ENCODE data around the gene GNG8.

The GNG8 gene

DNA sequence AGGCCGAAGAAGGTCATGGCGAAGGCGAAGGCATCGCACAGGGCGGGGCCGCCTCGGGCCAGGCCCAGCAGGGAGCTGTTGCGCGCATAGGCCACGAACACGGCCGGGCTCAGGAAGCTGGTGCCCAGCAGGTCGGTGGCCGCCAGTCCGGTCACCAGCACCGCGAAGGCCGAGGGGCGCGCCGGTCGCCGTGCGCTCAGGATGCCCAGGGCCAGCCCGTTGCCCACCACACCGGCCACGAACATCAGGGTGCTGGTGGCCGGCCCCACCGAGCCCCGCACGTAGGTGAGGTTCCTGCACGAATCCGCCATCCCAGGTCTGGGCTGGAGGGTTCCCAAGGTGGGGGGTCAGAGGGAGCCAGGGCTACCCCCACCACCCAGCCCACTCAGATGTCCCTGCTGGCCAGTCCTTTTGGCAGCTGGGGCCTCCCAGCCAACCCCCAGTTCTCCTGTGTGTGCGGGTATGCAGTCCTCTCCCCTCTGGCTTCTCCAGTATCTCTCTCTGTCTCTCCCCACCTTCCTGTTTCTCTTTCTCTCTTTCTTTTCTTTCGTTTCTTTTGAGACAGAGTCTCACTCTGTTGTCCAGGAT, 12.0 kb downstream of the GNG8 start:
- TF ChIP-seq CTCF (IDR thresholded peaks at IDR 0.05; ENCODE audit: low read depth, low read length): no peak
- H3K4me3 ChIP-seq (ENCODE audit: low read depth, low read length): no peak overlapping the region

GRCh38 chr19:46622118-46622446, 13.9 kb downstream of the GNG8 start:
- no peak overlapping the region for H3K4me3 ChIP-seq (ENCODE audit: low read depth, low read length)
- TF ChIP-seq CTCF (IDR thresholded peaks at IDR 0.05; ENCODE audit: low read depth, low read length): no peak

DNA sequence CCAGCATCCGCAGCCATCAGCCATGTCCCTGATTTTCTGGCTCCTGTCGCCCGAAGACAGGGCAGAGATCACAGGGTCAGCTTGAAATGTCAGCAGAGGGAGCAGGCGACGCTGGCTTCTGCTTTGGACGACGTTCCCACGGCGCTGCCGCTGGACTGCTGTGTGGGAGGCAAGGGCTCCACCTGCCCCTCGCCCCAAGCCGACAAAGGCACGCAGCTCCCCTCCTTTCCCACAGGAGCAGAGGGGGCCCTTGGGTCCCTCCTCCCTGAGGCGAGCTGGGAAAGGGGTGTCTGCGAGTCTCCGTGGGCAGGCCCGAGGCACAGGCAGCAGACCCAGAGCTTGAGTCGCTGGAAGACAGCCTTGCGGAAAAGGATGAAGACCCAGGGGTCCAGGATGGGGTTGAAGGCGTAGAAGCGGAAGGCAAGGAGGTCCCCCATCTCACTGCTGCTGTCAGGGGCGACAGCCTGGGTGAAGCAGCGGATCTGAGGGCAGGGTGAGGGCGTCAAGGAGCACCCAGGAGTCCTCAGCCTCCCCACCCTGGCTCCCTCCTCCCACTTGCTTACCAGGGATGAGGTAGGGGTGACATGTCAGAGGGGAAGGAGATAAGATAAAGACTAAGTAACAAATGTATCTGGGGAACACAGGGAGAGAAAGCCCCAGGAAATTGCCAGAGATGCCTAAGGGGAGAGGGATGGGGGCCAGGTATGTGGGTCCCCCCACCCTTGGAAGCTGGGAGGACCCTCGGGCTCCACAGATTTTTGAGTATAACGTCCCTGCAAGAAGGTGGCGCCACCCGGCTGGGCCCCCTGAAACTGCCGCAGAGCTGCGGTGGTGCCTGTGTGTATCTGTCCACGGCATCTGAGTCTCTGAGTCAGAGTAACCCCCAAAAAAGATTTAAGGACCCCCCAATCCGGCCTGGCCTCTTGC, 14.5 kb downstream of the GNG8 start:
- TF ChIP-seq CTCF (IDR thresholded peaks at IDR 0.05; ENCODE audit: low read depth, low read length): no peak

GRCh38 chr19:46620716-46621115, 15.3 kb downstream of the GNG8 start:
- no peak for TF ChIP-seq CTCF (IDR thresholded peaks at IDR 0.05; ENCODE audit: low read depth, low read length)

More for the DNA sequence above, 14.5 kb downstream of the GNG8 start:
- no peak overlapping the region for H3K4me3 ChIP-seq (ENCODE audit: low read depth, low read length)

GRCh38 chr19:46620267-46620666, 15.7 kb downstream of the GNG8 start:
- H3K4me3 ChIP-seq (ENCODE audit: low read depth, low read length): no peak overlapping the region
- TF ChIP-seq CTCF (IDR thresholded peaks at IDR 0.05; ENCODE audit: low read depth, low read length): no peak

More at GRCh38 chr19:46620716-46621115, 15.3 kb downstream of the GNG8 start:
- H3K4me3 ChIP-seq (ENCODE audit: low read depth, low read length): no peak overlapping the region

- no peak for TF ChIP-seq CTCF (IDR thresholded peaks at IDR 0.05; ENCODE audit: low read depth, low read length)
- H3K4me3 ChIP-seq (ENCODE audit: low read depth, low read length): no peak overlapping the region
These were observed 17.3 kb downstream of the GNG8 start for GRCh38 chr19:46618670-46619231.

DNA sequence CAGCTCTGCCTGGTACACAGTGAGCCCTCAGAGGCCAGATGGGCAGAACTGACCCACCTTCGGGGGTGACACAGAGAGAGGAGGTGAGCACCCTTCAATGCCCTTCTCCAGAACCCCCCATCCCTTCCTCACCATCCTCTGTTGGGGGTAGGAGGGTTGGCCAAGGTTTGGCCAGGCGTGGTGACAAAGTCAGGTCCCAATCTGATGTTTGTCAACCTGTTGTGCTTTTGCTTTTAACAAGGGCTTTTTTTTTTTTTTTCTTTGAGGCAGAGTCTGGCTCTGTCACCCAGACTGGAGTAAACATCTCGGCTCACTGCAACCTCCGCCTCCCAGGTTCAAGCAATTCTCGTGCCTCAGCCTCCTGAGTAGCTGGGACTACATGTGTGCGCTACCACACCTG, 18.4 kb downstream of the GNG8 start:
- TF ChIP-seq CTCF (IDR thresholded peaks at IDR 0.05; ENCODE audit: low read depth, low read length): no peak
- no peak overlapping the region for H3K4me3 ChIP-seq (ENCODE audit: low read depth, low read length)

All from WI38 (cell line).